HepG2 (cell line): ENCODE measurements around the gene CENPE. TPM values are rescaled to one million over a fixed set of nuclear protein-coding genes. Genes with fewer than 3 reads are reported as not detected.

Experiments
- ATAC-seq: fragments of 200-7000 bp; cut with Tn5 transposase; 3 replicates; pipeline ENCODE4 v1.9.1; 2020; ENCODE audit warnings: mild to moderate bottlenecking, moderate library complexity
- BruUV-seq: library from RNA; stranded (reverse); fragments of 400-500 nt; replicated peaks from 2 replicates; lab custom pipeline; 2021; lab: Mats Ljungman, UMichigan
- CTCF ChIA-PET: fragments of 300-600 bp; formaldehyde crosslinking; extraction: SDS; loops from one replicate; lab custom pipeline; 2021; ENCODE audit warnings: low total read pairs, inconsistent platforms, low intra/inter-chr PET ratio; lab: Yijun Ruan, JAX
- POLR2A ChIA-PET: fragments of 350-600 bp; sonication (Branson Sonifier 250); formaldehyde crosslinking; loops from one replicate; lab custom pipeline; 2020; ENCODE audit warnings: antibody characterized with exemption, inconsistent platforms; lab: Yijun Ruan, JAX
- DNase-seq: peaks from one replicate; pipeline ENCODE4 v3.0.0-alpha.2; 2015; ENCODE audit warnings: low spot score
- FAIRE-seq: peaks from 3 replicates; lab custom pipeline; 2011; peaks lifted over from hg19 to GRCh38; lab: Jason Lieb, UNC
- H2AFZ ChIP-seq: one replicate; pipeline ENCODE4 v1.6.1; 2011; ENCODE audit warnings: low read length, inconsistent platforms
- H3K27ac ChIP-seq: fragments of 300-600 bp; 3 replicates; pipeline ENCODE4 v1.8.0; 2011; ENCODE audit warnings: mixed run types, mild to moderate bottlenecking, mixed read lengths, low read length, inconsistent platforms; ENCODE audit not compliant: insufficient read depth; ENCODE audit errors: extremely low read length
- H3K27me3 ChIP-seq, 2 experiments: fragments of 200-600 bp in 1 of 2; 2 replicates in 1 of 2; 3 replicates in 1 of 2; pipeline versions ENCODE4 v1.6.0 to v1.8.0; 2011; ENCODE audit warnings: low read length in 2 of 2, mild to moderate bottlenecking in 2 of 2, moderate library complexity in 2 of 2, inconsistent platforms in 1 of 2; ENCODE audit not compliant: insufficient read depth in 2 of 2, control insufficient read depth in 1 of 2
- H3K36me3 ChIP-seq, 2 experiments: fragments of 200-600 bp in 1 of 2; replicated peaks in 1 of 2; 2 replicates in 1 of 2; 3 replicates in 1 of 2; pipeline versions ENCODE4 v1.5.1 to v1.8.0; 2011; ENCODE audit warnings: low read length in 2 of 2, inconsistent platforms in 1 of 2; ENCODE audit not compliant: insufficient read depth in 2 of 2, control insufficient read depth in 1 of 2
- H3K4me1 ChIP-seq: 2 replicates; pipeline ENCODE4 v1.5.1; 2012; ENCODE audit warnings: low read length, inconsistent platforms; ENCODE audit not compliant: insufficient read depth
- H3K4me2 ChIP-seq: 2 replicates; pipeline ENCODE4 v1.6.0; 2011; ENCODE audit warnings: low read depth, low read length, inconsistent platforms
- H3K4me3 ChIP-seq, 3 experiments: fragments of 200-600 bp in 1 of 3; sonication (generic), shearing (Covaris generic) in 1 of 3; replicated peaks in 1 of 3; 2 replicates each; pipeline ENCODE4 v1.5.1; 2011 to 2016; ENCODE audit warnings: low read length in 3 of 3, inconsistent platforms in 2 of 3, low read depth in 2 of 3, mild to moderate bottlenecking in 2 of 3, control low read depth in 1 of 3, mixed read lengths in 1 of 3; ENCODE audit not compliant: insufficient read depth in 1 of 3
- H3K79me2 ChIP-seq: one replicate; pipeline ENCODE4 v1.6.1; 2011; ENCODE audit warnings: low read length, inconsistent platforms; ENCODE audit not compliant: insufficient read depth
- H3K9ac ChIP-seq: 2 replicates; pipeline ENCODE4 v1.6.0; 2011; ENCODE audit warnings: mild to moderate bottlenecking, low read depth, low read length, inconsistent platforms; ENCODE audit not compliant: insufficient read depth
- H3K9me3 ChIP-seq: 2 replicates; pipeline ENCODE4 v1.5.1; 2012; ENCODE audit warnings: mild to moderate bottlenecking, low read length
- H4K20me1 ChIP-seq: 2 replicates; pipeline ENCODE4 v1.6.0; 2011; ENCODE audit warnings: inconsistent platforms, mild to moderate bottlenecking, low read length, moderate library complexity; ENCODE audit not compliant: insufficient read depth
- EP300 ChIP-seq, 3 experiments: sonication (generic) in 1 of 3; formaldehyde crosslinking in 1 of 3; IDR thresholded peaks; 2 replicates each; pipeline versions ENCODE4 v1.5.1 to v1.6.1; 2011 to 2020; ENCODE audit warnings: low read depth in 2 of 3, low read length in 2 of 3, borderline replicate concordance in 1 of 3, improper control_type of control experiment in 1 of 3, mild to moderate bottlenecking in 1 of 3, missing genetic modification reagents in 1 of 3, moderate library complexity in 1 of 3
- ETV5 ChIP-seq: IDR thresholded peaks from 2 replicates; pipeline ENCODE4 v1.6.1; 2018; ENCODE audit warnings: missing biosample characterization, missing genetic modification reagents, inconsistent platforms, borderline replicate concordance
- HNF4A ChIP-seq: sonication (generic); formaldehyde crosslinking; IDR thresholded peaks from 2 replicates; pipeline ENCODE4 v1.4.0; 2020; ENCODE audit warnings: missing genetic modification reagents
- HNF4G ChIP-seq, 2 experiments: sonication (generic) in 1 of 2; formaldehyde crosslinking in 1 of 2; IDR thresholded peaks; 2 replicates each; pipeline versions ENCODE4 v1.4.0 to v1.6.1; 2011 to 2020; ENCODE audit warnings: borderline replicate concordance in 2 of 2, low read depth in 2 of 2, mild to moderate bottlenecking in 2 of 2, low read length in 1 of 2, missing genetic modification reagents in 1 of 2, moderate library complexity in 1 of 2
- MLLT10 ChIP-seq: sonication (generic); formaldehyde crosslinking; IDR thresholded peaks from 2 replicates; pipeline ENCODE4 v1.4.0; 2020; ENCODE audit warnings: missing genetic modification reagents
- SETDB1 ChIP-seq: sonication (generic); formaldehyde crosslinking; IDR thresholded peaks from 2 replicates; pipeline ENCODE4 v1.5.1; 2020; ENCODE audit warnings: missing genetic modification reagents, mild to moderate bottlenecking, borderline replicate concordance
- THAP11 ChIP-seq: IDR thresholded peaks from 2 replicates; pipeline ENCODE4 v1.6.1; 2016; ENCODE audit warnings: missing biosample characterization, missing genetic modification reagents
- U2AF2 ChIP-seq: fragments of 200-400 bp; formaldehyde crosslinking; IDR thresholded peaks from 2 replicates; pipeline ENCODE4 v1.6.1; 2017; ENCODE audit warnings: low read depth, mild to moderate bottlenecking, low read length
- XRCC5 ChIP-seq: fragments of 200-400 bp; formaldehyde crosslinking; optimal IDR thresholded peaks from 2 replicates; pipeline ENCODE3; 2017; ENCODE audit warnings: mild to moderate bottlenecking, low read length
- ZNF883 ChIP-seq: sonication (generic); formaldehyde crosslinking; IDR thresholded peaks from 2 replicates; pipeline ENCODE4 v1.5.1; 2020; ENCODE audit warnings: mild to moderate bottlenecking, missing genetic modification reagents; ENCODE audit errors: not compliant biosample characterization
- ZSCAN9 ChIP-seq: IDR thresholded peaks from 2 replicates; pipeline ENCODE4 v1.6.1; 2016; ENCODE audit warnings: borderline replicate concordance
- WGBS: methylation state at CpG from one replicate; pipeline ENCODE4 v1.1.6; 2017; ENCODE audit warnings: low lambda C conversion rate; 5-methylcytosine and 5-hydroxymethylcytosine counted together
- in situ Hi-C: cut with HindIII; loops from 2 replicates; pipeline ENCODE4 v1.10.0; 2017; ENCODE audit warnings: low pct_unique_long_range_greater_than_20kb; ENCODE audit not compliant: extremely low pct_ligation_motif_present
- intact Hi-C: fragments of 100-400 bp; cut with micrococcal nuclease; formaldehyde crosslinking; loops from one replicate; pipeline ENCODE4 v1.10.0; 2022; ENCODE audit not compliant: unreplicated experiment
- polyA plus RNA-seq, 8 experiments: library from polyadenylated mRNA; depleted of rRNA in 3 of 8; stranded (reverse) in 7 of 8; unstranded in 1 of 8; fragments of >200 nt; fragmentation: Illumina TruSeq in 4 of 8; extraction: Trizol in 4 of 8; gene quantifications; 2 replicates each; pipeline versions ENCODE4 v1.2.1 to v1.2.3, GENCODE V29; 2011 to 2016; ENCODE audit warnings: low read depth in 4 of 8, missing spikeins in 1 of 8, mixed read lengths in 1 of 8; ENCODE audit not compliant: insufficient read depth in 1 of 8
- total RNA-seq, 5 experiments: library from RNA; depleted of rRNA; stranded (reverse); fragments of >200 nt; fragmentation: Illumina TruSeq; extraction: Trizol; gene quantifications; 2 replicates each; pipeline ENCODE4 v1.2.3, GENCODE V29; 2016; ENCODE audit warnings: low read depth in 1 of 5
- TF ChIP-seq, protein P1 (sequence below), 2 experiments: fragments of 450-650 bp in 1 of 2; sonication (generic) in 1 of 2; formaldehyde crosslinking; IDR thresholded peaks; 2 replicates each; pipeline versions ENCODE4 v1.5.0 to v1.8.0; 2020 to 2022; ENCODE audit warnings: mild to moderate bottlenecking in 1 of 2, missing genetic modification reagents in 1 of 2
- TF ChIP-seq, protein P2 (sequence below): sonication (generic); formaldehyde crosslinking; IDR thresholded peaks from 2 replicates; pipeline ENCODE4 v1.4.0; 2020; ENCODE audit warnings: missing genetic modification reagents
- TF ChIP-seq, protein P3 (sequence below): sonication (generic); formaldehyde crosslinking; IDR thresholded peaks from 2 replicates; pipeline ENCODE4 v1.8.1; 2023; ENCODE audit warnings: mild to moderate bottlenecking, moderate library complexity, missing genetic modification reagents
- TF ChIP-seq, protein P4 (sequence below): sonication (generic); formaldehyde crosslinking; IDR thresholded peaks from 2 replicates; pipeline ENCODE4 v1.8.0; 2022; ENCODE audit warnings: missing genetic modification reagents, mild to moderate bottlenecking, inconsistent platforms, borderline replicate concordance

CENPE gene
- total and polyA plus RNA-seq, 2 of the 13 experiments (the other 11 are each of a cell fraction or from before 2014, with no cell fraction given) = 2.1 to 19.8 TPM

DNA sequence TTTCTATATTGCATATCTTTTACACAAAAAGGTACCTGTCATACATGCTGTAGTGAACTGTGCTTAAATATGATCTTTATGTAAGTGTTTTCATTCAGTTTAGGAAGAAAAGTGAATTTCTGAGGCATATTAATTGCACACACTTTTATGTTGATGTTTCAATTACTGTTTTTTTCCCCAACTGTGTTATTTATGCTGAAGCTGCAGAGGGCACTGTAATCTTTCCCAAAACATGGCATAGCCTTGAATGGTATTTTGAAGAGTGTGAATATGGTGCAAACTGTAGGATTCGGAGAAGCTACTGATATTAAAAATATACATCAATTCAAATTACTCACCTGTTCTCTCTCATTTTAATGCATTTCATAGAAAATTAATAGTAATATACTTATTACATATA, 6.0 kb upstream of the CENPE start (continued):
- TF ChIP-seq, protein P1, sequence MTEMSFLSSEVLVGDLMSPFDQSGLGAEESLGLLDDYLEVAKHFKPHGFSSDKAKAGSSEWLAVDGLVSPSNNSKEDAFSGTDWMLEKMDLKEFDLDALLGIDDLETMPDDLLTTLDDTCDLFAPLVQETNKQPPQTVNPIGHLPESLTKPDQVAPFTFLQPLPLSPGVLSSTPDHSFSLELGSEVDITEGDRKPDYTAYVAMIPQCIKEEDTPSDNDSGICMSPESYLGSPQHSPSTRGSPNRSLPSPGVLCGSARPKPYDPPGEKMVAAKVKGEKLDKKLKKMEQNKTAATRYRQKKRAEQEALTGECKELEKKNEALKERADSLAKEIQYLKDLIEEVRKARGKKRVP (CRISPR knock-in tag; IDR thresholded peaks at IDR 0.05) = no peak
- no peak for TF ChIP-seq ZNF883 (CRISPR knock-in tag)

DNA sequence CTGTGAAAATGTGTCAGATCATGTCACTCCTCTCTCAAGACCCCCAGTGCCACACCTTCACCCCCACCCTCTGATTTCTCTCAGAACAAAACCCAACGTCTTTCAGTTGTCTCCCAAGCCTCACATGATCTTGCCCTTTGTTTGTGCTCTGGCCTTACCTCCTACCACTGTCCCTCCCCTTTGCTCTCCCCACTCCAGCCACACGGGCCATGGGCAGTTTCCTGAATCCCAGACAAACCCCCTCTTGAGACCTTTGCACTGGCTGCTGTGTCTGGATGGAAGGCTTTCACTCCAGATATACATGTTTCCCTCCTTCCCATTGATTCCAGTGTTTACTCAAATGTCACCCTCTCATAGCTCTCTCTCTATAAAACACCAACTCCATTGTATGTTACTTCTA, 3.6 kb upstream of the CENPE start:
- Histone ChIP-seq H3K4me2 (peak overlapping the region; percentile 55), H3K4me3 (0 out of 6 replicates have a peak overlapping the region, but pooled peaks of 1 of the 3 experiments have one; percentile 15), H3K79me2 (peaks cover 9% of the 10 kb centered on the region), H3K9ac (no peak overlapping the region), H3K4me1 (peaks cover 33% of the 10 kb centered on the region), H3K9me3 (no peaks in the 10 kb centered on the region), H2AFZ (no peak overlapping the region), H3K27ac (no peak overlapping the region), H3K36me3 (no peaks in the 10 kb centered on the region), H4K20me1 (no peaks in the 10 kb centered on the region), H3K27me3 (no peaks in the 10 kb centered on the region; a peak in 1 of 5 replicates)
- CTCF ChIA-PET = no interaction called here
- in situ Hi-C loops (loop anchor here (10.0 kb wide), 2 partner anchors 583 to 733 kb away; no protein-coding TSS in a partner anchor), intact Hi-C loops (loop anchor here (5.0 to 10.0 kb wide), 3 partner anchors 383 to 731 kb away; no protein-coding TSS in a partner anchor)
- peak; percentile 55 for FAIRE-seq
- ATAC-seq = peak; percentile 58
- DNase-seq = peak; percentile 50
- POLR2A ChIA-PET = no interaction called here
- no TSS peak for BruUV-seq
- WGBS = 0% methylated on average over 2 of the region's 2 CpGs
- TF ChIP-seq THAP11 (CRISPR knock-in tag) (no peak), ETV5 (CRISPR knock-in tag) (no peak), HNF4G (IDR thresholded peaks at IDR 0.05; ENCODE audit: borderline replicate concordance, low read depth, low read length) (peak; percentile 39; the same call in 1 of the 2 replicates), HNF4G (CRISPR knock-in tag; IDR thresholded peaks at IDR 0.05; ENCODE audit: borderline replicate concordance, low read depth) (no peak), U2AF2 (no peak), ZSCAN9 (CRISPR knock-in tag) (no peak), EP300 (IDR thresholded peaks at IDR 0.05; ENCODE audit: low read depth in 2 of 2, low read length in 2 of 2) (0 out of 4 replicates have a peak, but pooled peaks of 1 of the 2 experiments have one; percentile 9), EP300 (CRISPR knock-in tag; IDR thresholded peaks at IDR 0.05; ENCODE audit: borderline replicate concordance) (no peak), HNF4A (CRISPR knock-in tag) (peak; percentile 66), XRCC5 (peak; percentile 22), SETDB1 (no peak), MLLT10 (CRISPR knock-in tag) (no peak)
- TF ChIP-seq, protein P2, sequence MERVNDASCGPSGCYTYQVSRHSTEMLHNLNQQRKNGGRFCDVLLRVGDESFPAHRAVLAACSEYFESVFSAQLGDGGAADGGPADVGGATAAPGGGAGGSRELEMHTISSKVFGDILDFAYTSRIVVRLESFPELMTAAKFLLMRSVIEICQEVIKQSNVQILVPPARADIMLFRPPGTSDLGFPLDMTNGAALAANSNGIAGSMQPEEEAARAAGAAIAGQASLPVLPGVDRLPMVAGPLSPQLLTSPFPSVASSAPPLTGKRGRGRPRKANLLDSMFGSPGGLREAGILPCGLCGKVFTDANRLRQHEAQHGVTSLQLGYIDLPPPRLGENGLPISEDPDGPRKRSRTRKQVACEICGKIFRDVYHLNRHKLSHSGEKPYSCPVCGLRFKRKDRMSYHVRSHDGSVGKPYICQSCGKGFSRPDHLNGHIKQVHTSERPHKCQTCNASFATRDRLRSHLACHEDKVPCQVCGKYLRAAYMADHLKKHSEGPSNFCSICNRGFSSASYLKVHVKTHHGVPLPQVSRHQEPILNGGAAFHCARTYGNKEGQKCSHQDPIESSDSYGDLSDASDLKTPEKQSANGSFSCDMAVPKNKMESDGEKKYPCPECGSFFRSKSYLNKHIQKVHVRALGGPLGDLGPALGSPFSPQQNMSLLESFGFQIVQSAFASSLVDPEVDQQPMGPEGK (CRISPR knock-in tag) = 0 out of 2 replicates have a peak, but pooled peaks have one; percentile 14
- TF ChIP-seq, protein P3, sequence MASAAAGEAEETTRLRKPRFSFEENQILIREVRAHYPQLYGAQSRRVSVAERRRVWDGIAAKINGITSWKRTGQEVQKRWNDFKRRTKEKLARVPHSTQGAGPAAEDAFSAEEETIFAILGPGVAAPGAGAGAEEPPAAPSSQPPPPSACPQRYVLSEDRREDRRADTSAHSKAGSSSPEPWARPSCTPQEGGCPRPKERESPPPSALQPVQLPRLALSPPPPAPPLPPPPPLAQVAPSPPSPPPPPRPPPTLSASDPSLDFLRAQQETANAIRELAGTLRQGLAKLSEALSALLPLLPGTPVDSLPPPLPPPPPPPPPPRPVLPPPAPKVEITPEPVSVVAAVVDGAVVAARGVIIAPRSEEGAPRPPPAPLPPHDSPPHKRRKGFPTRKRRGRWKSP = no peak
- TF ChIP-seq, protein P4, sequence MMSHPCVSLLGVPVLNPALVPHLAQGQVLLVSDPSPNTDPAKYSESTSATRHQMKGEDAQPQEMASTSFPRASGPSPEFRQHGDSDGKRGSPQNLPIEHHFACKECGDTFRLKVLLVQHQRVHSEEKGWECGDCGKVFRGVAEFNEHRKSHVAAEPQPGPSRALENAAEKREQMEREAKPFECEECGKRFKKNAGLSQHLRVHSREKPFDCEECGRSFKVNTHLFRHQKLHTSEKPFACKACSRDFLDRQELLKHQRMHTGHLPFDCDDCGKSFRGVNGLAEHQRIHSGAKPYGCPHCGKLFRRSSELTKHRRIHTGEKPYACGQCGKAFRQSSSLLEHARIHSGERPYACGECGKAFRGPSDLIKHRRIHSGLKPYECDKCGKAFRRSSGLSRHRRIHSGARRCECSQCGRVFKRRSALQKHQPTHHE (CRISPR knock-in tag) = no peak
